Stimulated activated naive B cell treated with anti-CD40 and anti-IgM and Interleukin-4, amounts not matched to agents 10 μg/mL and 1 μg/mL and 100 μg/mL, for 72 hours (primary cell): ENCODE data around the gene AGBL4.

Experiments used
- ATAC-seq, 2 donors: fragments of 150-1000 bp; cut with Tn5 transposase; replicated peaks; 2 replicates each; pipeline ENCODE4 v1.10.0; 2021; ENCODE audit warnings: moderate library complexity in 1 of 2
- DNase-seq: peaks from one replicate; pipeline ENCODE4 v3.0.0; 2021
- H3K27ac Mint-ChIP-seq: one replicate; pipeline ENCODE4 v1.8.0; 2022; ENCODE audit warnings: mild to moderate bottlenecking, mixed read lengths
- H3K27me3 Mint-ChIP-seq, 2 donors: one replicate each; pipeline ENCODE4 v1.8.0; 2022; ENCODE audit warnings: mixed read lengths in 2 of 2
- H3K36me3 Mint-ChIP-seq, 2 donors: one replicate each; pipeline ENCODE4 v1.8.0; 2022; ENCODE audit warnings: mixed read lengths in 2 of 2, mild to moderate bottlenecking in 1 of 2
- H3K4me1 Mint-ChIP-seq, 2 donors: one replicate each; pipeline ENCODE4 v1.8.0; 2022; ENCODE audit warnings: mixed read lengths in 2 of 2, mild to moderate bottlenecking in 1 of 2
- H3K4me3 Mint-ChIP-seq, 2 donors: one replicate each; pipeline ENCODE4 v1.8.0; 2022; ENCODE audit warnings: mild to moderate bottlenecking in 2 of 2, mixed read lengths in 2 of 2, moderate library complexity in 1 of 2
- H3K9me3 Mint-ChIP-seq, 2 donors: one replicate each; pipeline ENCODE4 v1.8.0; 2022; ENCODE audit warnings: mixed read lengths in 2 of 2, mild to moderate bottlenecking in 1 of 2

Gene AGBL4

DNA sequence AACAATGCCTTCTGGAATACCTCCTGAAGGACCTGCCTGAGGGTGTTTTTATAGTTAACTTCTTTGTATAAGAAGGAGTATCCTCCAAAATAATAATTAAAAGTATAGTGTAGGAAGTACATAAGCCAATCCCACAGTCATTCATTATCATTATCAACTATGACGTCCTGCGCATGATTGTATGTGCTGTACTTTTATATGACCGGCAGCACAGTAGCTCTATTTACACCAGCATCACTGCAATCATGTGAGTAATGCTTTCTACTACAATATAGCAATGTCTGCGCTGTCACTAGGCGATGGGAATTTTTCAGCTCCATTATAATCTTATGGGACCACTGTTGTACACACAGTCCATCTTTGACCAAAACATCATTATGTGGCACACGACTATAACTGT, 1319.0 kb downstream of the AGBL4 start:
- peaks cover 0 to 10% of the 10 kb centered on the region in 2 donors for H3K27me3 Mint-ChIP-seq
- no peak for DNase-seq

DNA sequence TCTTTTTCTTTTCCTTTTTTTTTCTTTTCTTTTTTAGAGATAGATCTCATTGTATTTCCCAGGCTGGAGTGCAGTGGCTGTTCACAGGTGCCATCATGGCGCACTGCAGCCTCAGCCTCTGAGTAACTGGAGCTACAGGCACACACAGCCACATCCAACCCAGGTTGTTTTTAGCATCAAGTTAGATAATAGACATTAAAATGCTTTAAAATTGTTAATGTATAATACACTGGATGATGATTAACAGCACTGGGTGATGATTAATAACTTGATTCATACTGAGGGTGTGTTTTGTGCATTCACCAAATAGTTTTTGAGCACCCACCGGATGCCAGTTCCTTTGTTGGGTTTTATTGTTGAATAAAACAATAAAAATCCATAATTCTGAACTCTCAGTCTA, 1322.3 kb downstream of the AGBL4 start:
- H3K4me3 Mint-ChIP-seq, result no peak overlapping the region
- H3K4me1 Mint-ChIP-seq, result peaks cover 7 to 10% of the 10 kb centered on the region in 2 donors
- no peaks in the 10 kb centered on the region for H3K9me3 Mint-ChIP-seq
- peaks cover 0 to 10% of the 10 kb centered on the region in 2 donors for H3K27me3 Mint-ChIP-seq
- ATAC-seq (no peak), DNase-seq (no peak)
- no peak overlapping the region for H3K27ac Mint-ChIP-seq
- H3K36me3 Mint-ChIP-seq, result no peaks in the 10 kb centered on the region

More for the DNA sequence above, 1319.0 kb downstream of the AGBL4 start:
- no peaks in the 10 kb centered on the region for H3K36me3 Mint-ChIP-seq
- no peak overlapping the region for H3K4me3 Mint-ChIP-seq
- ATAC-seq, result no peak
- no peaks in the 10 kb centered on the region for H3K9me3 Mint-ChIP-seq
- peaks cover 4 to 5% of the 10 kb centered on the region in 2 donors for H3K4me1 Mint-ChIP-seq
- H3K27ac Mint-ChIP-seq, result no peak overlapping the region

GRCh38 chr1:48697066-48697707, 1326.6 kb downstream of the AGBL4 start:
- Mint-ChIP-seq H3K9me3 (no peaks in the 10 kb centered on the region), H3K4me3 (no peak overlapping the region), H3K36me3 (no peaks in the 10 kb centered on the region), H3K27me3 (peaks cover 0 to 10% of the 10 kb centered on the region in 2 donors), H3K27ac (no peak overlapping the region), H3K4me1 (peaks cover 4 to 5% of the 10 kb centered on the region in 2 donors)
- ATAC-seq (peak; percentile 67 to 70), DNase-seq (peak; percentile 37)

DNA sequence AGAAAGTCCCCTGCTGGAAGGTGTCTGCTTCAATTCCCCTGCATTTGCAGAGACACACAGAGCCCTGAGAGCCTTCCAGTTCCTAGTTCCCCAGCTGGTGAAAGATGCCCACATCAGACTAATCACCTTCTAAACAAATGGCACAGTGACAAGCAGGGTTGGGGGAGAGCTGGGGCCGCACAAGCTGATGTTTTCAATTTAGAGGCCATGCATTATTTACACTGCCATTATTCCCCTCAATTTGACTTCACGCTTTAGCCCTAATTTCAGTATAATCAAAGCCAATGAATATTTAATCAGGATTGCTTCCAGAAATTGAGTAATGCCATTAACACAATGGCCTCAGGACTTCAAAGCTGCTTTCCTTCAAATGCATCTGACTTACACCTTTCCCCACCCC, 1328.6 kb downstream of the AGBL4 start:
- no peak overlapping the region for H3K4me3 Mint-ChIP-seq
- H3K27ac Mint-ChIP-seq, result no peak overlapping the region
- ATAC-seq (no peak), DNase-seq (no peak)
- H3K4me1 Mint-ChIP-seq, result peaks cover 4 to 5% of the 10 kb centered on the region in 2 donors
- H3K27me3 Mint-ChIP-seq, result no peaks in the 10 kb centered on the region
- H3K36me3 Mint-ChIP-seq, result no peaks in the 10 kb centered on the region
- H3K9me3 Mint-ChIP-seq, result no peaks in the 10 kb centered on the region

GRCh38 chr1:48693674-48694320, 1330.0 kb downstream of the AGBL4 start:
- Mint-ChIP-seq H3K27me3 (no peaks in the 10 kb centered on the region), H3K27ac (no peak overlapping the region), H3K4me3 (no peak overlapping the region), H3K36me3 (no peaks in the 10 kb centered on the region), H3K4me1 (peaks cover 4 to 5% of the 10 kb centered on the region in 2 donors), H3K9me3 (no peaks in the 10 kb centered on the region)
- DNase-seq (no peak), ATAC-seq (no peak)

DNA sequence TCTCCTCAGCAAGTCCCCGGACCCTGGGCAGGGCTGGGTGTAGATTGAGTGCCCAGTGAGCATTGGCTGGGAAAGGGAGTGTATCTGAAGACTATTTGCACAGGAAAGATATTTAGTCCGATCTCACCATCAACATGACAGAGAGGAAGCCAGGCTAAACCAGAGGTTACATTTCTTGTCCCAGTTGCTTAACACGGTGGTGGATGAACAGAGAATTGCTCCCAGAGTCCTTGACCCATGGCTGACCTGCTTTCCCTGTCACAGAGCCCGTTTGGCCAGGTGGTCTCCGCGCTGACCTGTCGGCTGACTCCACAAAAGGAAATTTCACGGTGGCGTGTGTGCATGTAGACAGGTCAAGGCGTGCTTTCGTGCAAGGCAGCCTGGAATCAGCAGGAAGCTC, 1330.6 kb downstream of the AGBL4 start:
- H3K9me3 Mint-ChIP-seq, result no peaks in the 10 kb centered on the region
- ATAC-seq (no peak), DNase-seq (no peak)
- no peak overlapping the region for H3K4me3 Mint-ChIP-seq
- peaks cover 5% of the 10 kb centered on the region in 2 donors for H3K4me1 Mint-ChIP-seq
- no peak overlapping the region for H3K27ac Mint-ChIP-seq
- H3K27me3 Mint-ChIP-seq, result no peaks in the 10 kb centered on the region
- H3K36me3 Mint-ChIP-seq, result no peaks in the 10 kb centered on the region

DNA sequence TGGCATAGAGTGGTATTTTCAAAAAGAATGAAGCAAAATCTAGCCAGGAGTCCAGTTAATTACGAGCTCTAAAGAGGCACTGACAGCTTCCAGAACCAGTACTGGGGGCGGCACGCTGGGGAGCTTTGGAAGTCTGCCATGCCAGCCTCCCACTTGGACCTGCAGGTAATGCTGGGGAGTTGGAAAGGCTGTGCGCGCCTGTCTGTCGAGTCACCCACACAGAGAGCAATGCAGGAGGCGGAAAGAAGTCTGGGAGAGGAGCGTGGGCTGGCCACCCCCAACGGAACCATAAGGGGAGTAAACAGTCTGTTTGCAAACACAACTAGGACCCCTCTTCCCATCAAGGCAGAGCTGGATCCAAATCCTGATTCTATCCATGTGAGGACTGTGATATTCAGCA, 1331.5 kb downstream of the AGBL4 start:
- no peak overlapping the region for H3K27ac Mint-ChIP-seq
- H3K4me1 Mint-ChIP-seq, result peaks cover 5% of the 10 kb centered on the region in 2 donors
- no peak for ATAC-seq
- no peaks in the 10 kb centered on the region for H3K27me3 Mint-ChIP-seq
- no peak for DNase-seq
- H3K4me3 Mint-ChIP-seq, result no peak overlapping the region
- H3K36me3 Mint-ChIP-seq, result no peaks in the 10 kb centered on the region
- no peaks in the 10 kb centered on the region for H3K9me3 Mint-ChIP-seq

DNA sequence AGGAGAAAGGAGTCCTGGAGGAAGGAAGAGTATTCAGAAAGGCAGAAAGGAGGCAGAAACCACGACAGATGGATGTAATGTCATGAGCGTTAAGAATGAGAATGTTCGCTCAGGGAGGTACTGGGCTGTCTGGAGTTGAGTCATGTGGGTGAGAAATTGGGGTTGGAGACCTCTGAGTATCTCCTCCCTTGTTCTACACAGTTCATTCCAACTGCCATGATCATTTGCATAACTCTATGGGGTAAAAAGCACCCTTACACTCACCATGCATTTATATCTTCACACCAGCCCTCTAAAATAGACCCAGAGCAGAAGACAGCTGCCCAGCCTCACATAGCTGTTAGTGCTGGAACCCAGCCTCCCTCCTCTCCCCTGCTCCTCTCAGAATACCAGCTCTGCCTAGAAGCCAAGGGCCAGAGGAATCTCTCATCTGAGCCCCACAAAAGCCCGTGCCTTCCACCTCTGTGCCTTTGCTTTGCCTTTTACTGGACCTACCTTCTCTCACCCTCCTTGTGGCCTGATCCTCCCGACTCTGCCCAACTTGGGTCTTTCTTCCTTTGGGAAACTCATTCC, 1332.2 kb downstream of the AGBL4 start:
- Mint-ChIP-seq H3K27me3 (no peaks in the 10 kb centered on the region), H3K9me3 (no peaks in the 10 kb centered on the region), H3K4me3 (no peak overlapping the region), H3K4me1 (peaks cover 0 to 3% of the 10 kb centered on the region in 2 donors), H3K27ac (no peak overlapping the region), H3K36me3 (no peaks in the 10 kb centered on the region)
- ATAC-seq, result peak; percentile 24 to 60
- DNase-seq, result no peak

DNA sequence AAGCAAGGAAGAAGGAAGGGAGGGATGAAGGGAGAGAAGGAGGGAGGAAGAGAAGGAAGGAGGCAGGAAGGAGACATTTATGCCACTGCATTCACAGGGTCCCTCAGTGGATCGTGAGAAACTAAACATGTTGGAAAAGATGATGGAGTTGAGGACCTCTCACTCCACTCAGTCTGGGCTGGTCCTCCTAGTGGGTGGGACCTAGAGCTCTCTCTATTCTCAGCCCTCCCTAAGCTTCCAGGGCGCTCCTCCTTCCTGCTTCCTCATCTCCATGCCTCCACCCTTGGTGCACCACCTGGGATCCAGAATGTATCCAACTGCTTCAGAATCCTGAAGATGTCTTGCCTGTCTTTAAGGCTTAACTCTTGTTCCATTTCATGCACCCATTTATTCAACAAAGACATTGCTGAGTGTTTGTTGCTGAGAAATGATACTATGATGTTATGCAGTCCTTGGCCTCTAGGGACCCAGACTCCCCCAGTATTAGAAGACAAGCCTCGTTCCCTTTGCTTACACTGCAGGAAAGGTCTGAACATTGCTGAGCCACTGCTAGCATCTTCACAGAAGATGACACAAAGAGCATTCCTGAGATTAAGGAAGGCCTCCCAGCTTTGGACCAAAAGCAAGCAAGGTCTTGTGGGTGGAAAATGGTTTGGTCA, 1335.5 kb downstream of the AGBL4 start:
- H3K36me3 Mint-ChIP-seq, result no peaks in the 10 kb centered on the region
- H3K27me3 Mint-ChIP-seq, result no peaks in the 10 kb centered on the region
- peaks cover 0 to 3% of the 10 kb centered on the region in 2 donors for H3K4me1 Mint-ChIP-seq
- no peak overlapping the region for H3K27ac Mint-ChIP-seq
- H3K9me3 Mint-ChIP-seq, result no peaks in the 10 kb centered on the region
- DNase-seq (no peak), ATAC-seq (peak; percentile 80)
- no peak overlapping the region for H3K4me3 Mint-ChIP-seq

DNA sequence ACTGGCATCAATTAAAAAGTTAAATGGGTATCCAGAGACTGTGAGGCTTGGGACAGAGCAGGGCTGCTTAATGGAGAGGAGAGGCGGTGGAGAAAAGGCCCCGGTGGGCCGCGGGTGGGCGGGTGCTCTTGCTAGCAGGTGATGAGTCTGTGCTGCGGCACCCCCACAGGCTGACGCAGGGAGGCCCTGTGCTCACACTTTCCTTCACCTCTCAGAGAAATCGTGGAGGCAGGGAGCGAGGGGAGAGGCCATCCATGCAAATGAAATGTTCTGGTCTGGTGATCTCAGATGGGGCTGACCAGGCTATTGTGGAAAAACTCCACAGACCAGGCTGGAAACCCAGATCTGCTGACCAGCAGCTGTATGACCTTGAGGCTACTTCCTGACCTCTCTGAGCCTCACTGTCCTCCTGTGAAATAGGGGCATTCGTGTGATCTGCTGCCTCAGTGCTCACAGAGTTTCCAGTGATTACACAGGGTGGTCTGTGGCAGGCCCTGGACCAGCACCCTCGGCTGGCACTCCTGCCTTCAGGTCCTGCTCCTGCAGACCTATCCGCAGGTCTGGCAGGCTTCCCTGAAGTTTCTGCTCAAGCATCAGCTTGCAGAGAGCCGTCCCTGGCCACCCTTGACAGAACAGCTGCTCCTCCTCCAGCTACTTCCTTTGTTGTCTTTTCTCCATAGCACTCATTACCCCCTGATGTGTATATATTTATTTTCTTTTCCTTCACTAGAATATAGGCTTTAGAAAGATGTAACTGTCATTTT, 1336.3 kb downstream of the AGBL4 start:
- Mint-ChIP-seq H3K27me3 (no peaks in the 10 kb centered on the region), H3K9me3 (no peaks in the 10 kb centered on the region), H3K4me1 (peaks cover 0 to 3% of the 10 kb centered on the region in 2 donors), H3K36me3 (no peaks in the 10 kb centered on the region), H3K27ac (no peak overlapping the region), H3K4me3 (no peak overlapping the region)
- DNase-seq (no peak), ATAC-seq (no peak)

DNA sequence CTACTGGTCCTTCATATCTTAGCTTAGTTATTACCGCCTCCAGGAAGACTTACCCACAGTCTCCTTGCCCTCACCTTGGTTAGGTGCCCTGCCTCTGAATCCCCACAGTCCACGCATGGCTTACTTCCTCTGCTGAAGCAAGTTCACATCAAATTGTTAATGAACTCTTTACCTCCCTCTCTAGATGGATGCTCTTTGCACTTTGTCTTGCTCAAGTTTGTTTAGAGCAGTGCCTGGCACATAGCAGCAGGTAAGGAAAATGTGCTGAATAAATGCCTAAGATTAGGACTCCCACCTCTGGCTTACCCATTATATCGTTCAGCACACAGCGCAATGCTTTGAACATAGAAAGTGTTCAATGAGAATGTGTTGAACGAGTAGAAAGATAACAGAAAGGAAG, 1337.6 kb downstream of the AGBL4 start:
- Mint-ChIP-seq H3K27me3 (no peaks in the 10 kb centered on the region), H3K36me3 (no peaks in the 10 kb centered on the region), H3K27ac (no peak overlapping the region), H3K4me1 (peaks cover 0 to 2% of the 10 kb centered on the region in 2 donors), H3K9me3 (no peaks in the 10 kb centered on the region), H3K4me3 (no peak overlapping the region)
- DNase-seq (no peak), ATAC-seq (no peak)

DNA sequence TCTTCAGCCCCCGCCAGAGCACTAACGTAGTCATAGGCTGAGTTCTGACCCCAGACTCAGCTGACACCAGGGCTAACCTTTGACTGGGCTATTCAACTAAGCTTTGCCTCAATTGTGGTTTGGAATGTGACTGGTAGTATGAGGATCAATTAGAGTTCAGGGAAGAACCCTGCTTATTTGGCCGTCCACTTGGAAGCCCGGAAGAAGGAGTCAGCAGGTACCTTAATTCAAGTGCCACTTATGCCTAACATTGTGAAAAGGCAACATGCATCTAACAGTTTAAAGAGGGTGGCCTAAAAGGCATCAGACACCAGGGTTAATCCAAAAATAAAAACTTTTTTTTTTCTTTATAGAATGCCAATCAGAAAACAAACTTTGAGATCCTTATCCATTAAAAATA, 1339.4 kb downstream of the AGBL4 start:
- Mint-ChIP-seq H3K4me1 (peaks cover 4 to 11% of the 10 kb centered on the region in 2 donors), H3K27ac (no peak overlapping the region), H3K36me3 (no peaks in the 10 kb centered on the region), H3K9me3 (no peaks in the 10 kb centered on the region), H3K27me3 (no peaks in the 10 kb centered on the region), H3K4me3 (no peak overlapping the region)
- ATAC-seq, result no peak
- DNase-seq, result no peak

GRCh38 chr1:48683839-48684238, 1339.9 kb downstream of the AGBL4 start:
- DNase-seq, result no peak
- no peaks in the 10 kb centered on the region for H3K9me3 Mint-ChIP-seq
- no peak for ATAC-seq
- H3K27me3 Mint-ChIP-seq, result no peaks in the 10 kb centered on the region
- H3K27ac Mint-ChIP-seq, result no peak overlapping the region
- no peaks in the 10 kb centered on the region for H3K36me3 Mint-ChIP-seq
- H3K4me1 Mint-ChIP-seq, result peaks cover 6 to 14% of the 10 kb centered on the region in 2 donors
- H3K4me3 Mint-ChIP-seq, result no peak overlapping the region
